ENCODE data around the gene ARHGAP24. TPM values are rescaled to one million over a fixed set of nuclear protein-coding genes. Genes with fewer than 3 reads are reported as not detected.

Gene ARHGAP24
- total RNA-seq, 2 donors from 2014 or later: 4.2 to 5.2 TPM

DNA sequence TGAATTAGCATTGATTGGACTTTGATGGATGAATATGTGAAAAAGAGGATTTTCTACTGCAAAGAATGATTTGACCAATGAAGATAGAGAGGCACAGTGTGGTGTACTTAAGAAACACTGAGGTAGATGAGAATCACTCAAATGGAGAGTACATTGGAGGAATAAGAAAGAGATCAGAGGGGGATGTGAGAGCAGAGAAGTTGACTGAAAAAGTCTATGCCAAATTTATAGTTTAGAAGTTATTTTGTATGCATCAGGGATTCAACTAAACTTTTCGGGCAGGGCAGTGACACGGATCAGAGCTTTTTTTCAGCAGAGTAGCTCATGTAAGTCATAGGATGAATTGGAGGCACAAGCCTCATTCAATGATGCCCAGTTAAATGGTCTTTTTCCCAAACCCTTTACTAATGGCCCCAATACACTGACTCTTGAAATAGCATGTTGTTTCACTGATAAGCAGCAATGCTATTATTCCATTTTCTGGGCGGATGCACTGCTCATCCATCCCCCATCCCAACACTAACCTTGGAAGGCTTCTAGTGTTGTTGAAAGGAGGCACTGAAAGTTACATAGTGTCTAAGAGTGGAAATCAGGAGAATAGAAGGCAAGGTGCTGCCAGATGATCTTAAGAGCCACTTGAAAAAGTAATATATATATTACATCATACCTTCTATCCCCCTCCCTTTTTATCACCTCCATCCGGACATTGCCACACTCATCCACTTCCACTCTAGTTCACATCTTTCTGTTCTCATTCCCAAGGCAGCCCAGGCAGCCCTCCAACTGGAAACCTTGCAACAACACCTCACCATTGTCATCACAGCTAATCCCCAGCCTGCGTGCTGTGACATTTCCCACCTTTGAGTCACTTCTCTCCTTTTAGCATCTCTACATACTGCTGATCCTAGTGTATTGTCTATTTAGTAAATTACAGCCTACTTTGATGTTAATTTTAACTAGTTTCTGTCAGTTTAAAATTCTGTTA is 46.1 kb downstream of the ARHGAP24 start:
- intact Hi-C loops (cut with DNase I): no loop called here
- Histone ChIP-seq H3K27me3 (no peaks in the 10 kb centered on the region), H3K4me1 (no peaks in the 10 kb centered on the region), H3K9ac (ENCODE audit: low read depth in 2 of 2, low read length in 2 of 2) (no peak overlapping the region), H3K27ac (no peak overlapping the region), H3K9me3 (no peaks in the 10 kb centered on the region), H3K36me3 (no peaks in the 10 kb centered on the region), H3K4me3 (no peak overlapping the region)
- DNase-seq: no peak
- TF ChIP-seq, protein P1, sequence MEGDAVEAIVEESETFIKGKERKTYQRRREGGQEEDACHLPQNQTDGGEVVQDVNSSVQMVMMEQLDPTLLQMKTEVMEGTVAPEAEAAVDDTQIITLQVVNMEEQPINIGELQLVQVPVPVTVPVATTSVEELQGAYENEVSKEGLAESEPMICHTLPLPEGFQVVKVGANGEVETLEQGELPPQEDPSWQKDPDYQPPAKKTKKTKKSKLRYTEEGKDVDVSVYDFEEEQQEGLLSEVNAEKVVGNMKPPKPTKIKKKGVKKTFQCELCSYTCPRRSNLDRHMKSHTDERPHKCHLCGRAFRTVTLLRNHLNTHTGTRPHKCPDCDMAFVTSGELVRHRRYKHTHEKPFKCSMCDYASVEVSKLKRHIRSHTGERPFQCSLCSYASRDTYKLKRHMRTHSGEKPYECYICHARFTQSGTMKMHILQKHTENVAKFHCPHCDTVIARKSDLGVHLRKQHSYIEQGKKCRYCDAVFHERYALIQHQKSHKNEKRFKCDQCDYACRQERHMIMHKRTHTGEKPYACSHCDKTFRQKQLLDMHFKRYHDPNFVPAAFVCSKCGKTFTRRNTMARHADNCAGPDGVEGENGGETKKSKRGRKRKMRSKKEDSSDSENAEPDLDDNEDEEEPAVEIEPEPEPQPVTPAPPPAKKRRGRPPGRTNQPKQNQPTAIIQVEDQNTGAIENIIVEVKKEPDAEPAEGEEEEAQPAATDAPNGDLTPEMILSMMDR (IDR thresholded peaks at IDR 0.05): no peak

DNA sequence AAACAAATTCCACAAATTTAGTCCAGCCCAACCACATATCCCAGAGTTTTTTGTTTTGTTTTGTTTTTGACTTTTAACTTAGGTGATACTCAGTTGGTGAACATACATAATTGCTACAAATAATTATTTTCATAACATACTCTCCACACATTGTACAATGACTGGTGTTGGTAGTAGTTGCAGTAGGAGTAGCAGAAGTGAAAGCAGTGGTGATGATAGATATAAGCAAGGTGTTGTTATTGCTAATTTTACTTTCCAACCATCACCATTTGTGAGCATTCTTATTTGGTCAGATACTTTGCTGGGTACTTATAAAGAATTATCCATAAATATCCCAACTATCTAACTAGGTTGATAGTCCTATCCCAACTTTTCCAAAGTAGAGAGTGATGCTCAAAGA is 47.3 kb downstream of the ARHGAP24 start:
- DNase-seq: no peak
- Histone ChIP-seq H3K27me3 (no peaks in the 10 kb centered on the region), H3K9me3 (no peaks in the 10 kb centered on the region), H3K9ac (ENCODE audit: low read depth in 2 of 2, low read length in 2 of 2) (no peak overlapping the region), H3K4me1 (no peaks in the 10 kb centered on the region), H3K4me3 (no peak overlapping the region), H3K27ac (no peak overlapping the region), H3K36me3 (no peaks in the 10 kb centered on the region)
- TF ChIP-seq, protein P1 (IDR thresholded peaks at IDR 0.05): no peak
- intact Hi-C loops (cut with DNase I): no loop called here

DNA sequence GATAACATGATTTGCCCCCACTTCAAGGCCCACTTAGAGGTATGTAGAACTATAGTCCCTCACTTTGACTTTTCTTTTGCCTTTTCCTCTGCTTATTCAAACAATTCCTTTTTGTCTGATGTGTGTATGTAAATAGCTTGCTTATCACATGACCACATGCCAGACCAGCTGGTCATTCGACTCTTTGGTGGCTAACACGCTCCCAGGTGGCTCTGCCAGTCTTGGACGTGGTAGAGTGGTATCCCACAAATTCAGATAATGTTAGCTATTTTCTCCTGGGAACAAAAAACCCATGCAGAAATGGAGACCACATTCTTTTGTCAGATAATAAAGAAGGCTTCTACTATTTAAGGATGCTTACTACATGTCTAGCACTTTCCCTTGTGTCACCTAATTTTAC is 47.9 kb downstream of the ARHGAP24 start:
- intact Hi-C loops (cut with DNase I): no loop called here
- Histone ChIP-seq H3K9me3 (no peaks in the 10 kb centered on the region), H3K4me1 (no peaks in the 10 kb centered on the region), H3K36me3 (no peaks in the 10 kb centered on the region), H3K4me3 (no peak overlapping the region), H3K27me3 (no peaks in the 10 kb centered on the region), H3K27ac (no peak overlapping the region), H3K9ac (ENCODE audit: low read depth in 2 of 2, low read length in 2 of 2) (no peak overlapping the region)
- no peak for DNase-seq
- TF ChIP-seq, protein P1 (IDR thresholded peaks at IDR 0.05): no peak

DNA sequence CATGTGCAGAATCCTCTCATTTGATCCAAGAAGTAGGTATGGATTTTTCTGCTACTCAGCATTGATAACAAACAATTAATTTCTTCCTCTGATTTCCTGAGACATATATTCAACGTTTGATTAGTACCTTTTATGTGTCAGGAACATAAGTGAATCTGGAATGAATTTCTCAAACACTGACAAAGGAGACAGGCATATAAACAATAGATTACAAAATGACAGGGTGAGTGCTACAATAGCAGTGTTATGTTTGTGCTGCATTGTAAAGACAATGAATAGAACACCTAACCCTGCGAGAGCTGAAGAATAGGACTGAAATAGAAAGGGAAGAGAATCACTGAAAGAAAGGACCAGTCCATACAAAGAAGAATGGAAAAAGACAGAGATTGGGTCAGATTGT is 52.9 kb downstream of the ARHGAP24 start:
- Histone ChIP-seq H3K9me3 (no peaks in the 10 kb centered on the region), H3K4me3 (no peak overlapping the region), H3K27me3 (no peaks in the 10 kb centered on the region), H3K27ac (no peak overlapping the region), H3K9ac (ENCODE audit: low read depth in 2 of 2, low read length in 2 of 2) (no peak overlapping the region), H3K36me3 (no peaks in the 10 kb centered on the region), H3K4me1 (no peaks in the 10 kb centered on the region)
- TF ChIP-seq, protein P1 (IDR thresholded peaks at IDR 0.05): no peak
- no peak for DNase-seq
- intact Hi-C loops (cut with DNase I): no loop called here

DNA sequence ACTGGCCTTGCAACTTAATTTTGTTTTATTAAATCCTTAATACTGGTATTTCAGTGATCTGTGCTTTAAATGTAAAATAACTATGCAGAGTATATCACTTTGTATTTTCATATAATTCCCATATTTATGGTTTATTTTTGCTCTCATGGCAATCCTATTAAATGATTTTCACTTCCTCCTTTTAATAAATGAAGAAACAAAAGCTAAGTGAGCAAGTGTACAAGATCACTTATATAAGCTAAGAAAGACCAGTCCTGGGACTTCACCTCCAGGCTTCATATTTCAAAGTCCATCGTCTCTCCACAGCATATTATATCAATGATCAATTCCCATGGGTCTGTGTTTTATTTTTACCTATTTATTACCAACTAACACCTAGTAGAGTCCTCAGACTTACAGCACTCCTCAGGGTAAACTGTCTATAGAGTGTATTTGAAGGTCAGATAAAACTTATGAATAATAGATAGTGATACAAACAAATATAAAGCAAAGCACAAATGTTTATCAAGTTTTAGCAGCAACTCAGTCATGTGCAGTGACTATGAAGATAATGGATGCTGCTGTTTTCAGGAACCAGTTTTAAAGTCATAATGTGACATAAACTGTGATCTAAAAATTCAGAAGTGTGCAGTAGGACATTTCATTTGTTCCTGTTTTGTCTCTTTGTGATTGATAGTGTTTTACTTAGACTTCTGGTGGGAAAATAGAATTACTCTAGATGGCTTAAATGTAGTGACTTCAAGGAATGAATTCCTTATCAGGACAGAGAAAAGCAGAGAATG is 56.8 kb downstream of the ARHGAP24 start:
- H3K9me3 ChIP-seq: no peaks in the 10 kb centered on the region
- TF ChIP-seq, protein P1 (IDR thresholded peaks at IDR 0.05): no peak
- no peak overlapping the region for H3K4me3 ChIP-seq
- DNase-seq: no peak
- no peak overlapping the region for H3K9ac ChIP-seq (ENCODE audit: low read depth in 2 of 2, low read length in 2 of 2)
- H3K4me1 ChIP-seq: no peaks in the 10 kb centered on the region
- no peaks in the 10 kb centered on the region for H3K27me3 ChIP-seq
- H3K27ac ChIP-seq: no peak overlapping the region
- intact Hi-C loops (cut with DNase I): no loop called here
- H3K36me3 ChIP-seq: no peaks in the 10 kb centered on the region

Measured in colonic mucosa (tissue), 4 donors.